Measurements from ENCODE around the gene EXOC2.

DNA sequence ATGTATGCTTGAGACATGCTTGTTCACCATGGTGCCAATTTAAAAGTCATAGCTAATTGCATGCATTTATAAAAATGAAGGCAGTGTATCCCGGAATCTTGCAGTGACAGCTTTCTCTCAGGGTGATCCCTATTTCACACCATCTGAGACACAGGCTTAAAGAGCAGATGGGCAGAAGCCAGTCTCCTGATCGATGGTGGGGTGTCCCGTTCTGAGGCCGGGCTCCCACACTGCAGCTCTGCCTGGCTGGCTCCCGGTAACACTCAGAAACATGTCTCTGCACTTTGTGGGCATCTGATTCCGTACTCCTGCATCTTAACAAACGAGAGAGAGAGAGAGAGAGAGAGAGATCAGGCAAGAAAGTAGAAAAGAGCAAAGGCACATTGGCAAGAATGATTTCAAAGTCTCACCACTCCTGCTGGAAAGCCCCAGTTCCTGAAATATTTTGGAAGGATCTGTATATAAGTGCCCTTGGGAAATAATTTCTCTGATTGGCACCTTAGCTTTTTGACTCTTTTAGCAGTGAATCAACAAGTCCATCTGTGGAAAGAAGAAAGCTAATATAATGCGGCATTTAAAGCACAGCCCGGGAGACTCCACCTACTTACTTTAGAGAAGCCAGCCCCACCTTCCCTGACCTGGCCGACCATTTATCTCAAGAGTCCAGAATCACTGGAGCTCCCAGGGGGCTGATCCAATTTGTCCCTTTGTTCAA is 36.8 kb upstream of the EXOC2 start:
- no peak for TF ChIP-seq CTCF (IDR thresholded peaks at IDR 0.05; ENCODE audit: borderline replicate concordance, extremely low read depth, low read length, poor library complexity, severe bottlenecking)
- TF ChIP-seq EZH2 (IDR thresholded peaks at IDR 0.05; ENCODE audit: borderline replicate concordance, low read depth, low read length, severe bottlenecking), result no peak
